HepG2 (cell line): Measurements from ENCODE around the gene TRERF1. TPM values are rescaled to one million over a fixed set of nuclear protein-coding genes. Genes with fewer than 3 reads are reported as not detected.

Experiments used
- ATAC-seq: fragments of 200-7000 bp; cut with Tn5 transposase; 3 replicates; pipeline ENCODE4 v1.9.1; 2020; ENCODE audit warnings: mild to moderate bottlenecking, moderate library complexity
- BruUV-seq: library from RNA; stranded (reverse); fragments of 400-500 nt; replicated peaks from 2 replicates; lab custom pipeline; 2021; lab: Mats Ljungman, UMichigan
- CTCF ChIA-PET: fragments of 300-600 bp; formaldehyde crosslinking; extraction: SDS; loops from one replicate; lab custom pipeline; 2021; ENCODE audit warnings: low total read pairs, inconsistent platforms, low intra/inter-chr PET ratio; lab: Yijun Ruan, JAX
- POLR2A ChIA-PET: fragments of 350-600 bp; sonication (Branson Sonifier 250); formaldehyde crosslinking; loops from one replicate; lab custom pipeline; 2020; ENCODE audit warnings: antibody characterized with exemption, inconsistent platforms; lab: Yijun Ruan, JAX
- DNase-seq: peaks from one replicate; pipeline ENCODE4 v3.0.0-alpha.2; 2015; ENCODE audit warnings: low spot score
- FAIRE-seq: peaks from 3 replicates; lab custom pipeline; 2011; peaks lifted over from hg19 to GRCh38; lab: Jason Lieb, UNC
- H2AFZ ChIP-seq: one replicate; pipeline ENCODE4 v1.6.1; 2011; ENCODE audit warnings: low read length, inconsistent platforms
- H3K27ac ChIP-seq: fragments of 300-600 bp; 3 replicates; pipeline ENCODE4 v1.8.0; 2011; ENCODE audit warnings: mixed run types, mild to moderate bottlenecking, mixed read lengths, low read length, inconsistent platforms; ENCODE audit not compliant: insufficient read depth; ENCODE audit errors: extremely low read length
- H3K27me3 ChIP-seq, 2 experiments: fragments of 200-600 bp in 1 of 2; 2 replicates in 1 of 2; 3 replicates in 1 of 2; pipeline versions ENCODE4 v1.6.0 to v1.8.0; 2011; ENCODE audit warnings: low read length in 2 of 2, mild to moderate bottlenecking in 2 of 2, moderate library complexity in 2 of 2, inconsistent platforms in 1 of 2; ENCODE audit not compliant: insufficient read depth in 2 of 2, control insufficient read depth in 1 of 2
- H3K36me3 ChIP-seq, 2 experiments: fragments of 200-600 bp in 1 of 2; replicated peaks in 1 of 2; 2 replicates in 1 of 2; 3 replicates in 1 of 2; pipeline versions ENCODE4 v1.5.1 to v1.8.0; 2011; ENCODE audit warnings: low read length in 2 of 2, inconsistent platforms in 1 of 2; ENCODE audit not compliant: insufficient read depth in 2 of 2, control insufficient read depth in 1 of 2
- H3K4me1 ChIP-seq: 2 replicates; pipeline ENCODE4 v1.5.1; 2012; ENCODE audit warnings: low read length, inconsistent platforms; ENCODE audit not compliant: insufficient read depth
- H3K4me2 ChIP-seq: 2 replicates; pipeline ENCODE4 v1.6.0; 2011; ENCODE audit warnings: low read depth, low read length, inconsistent platforms
- H3K4me3 ChIP-seq, 3 experiments: fragments of 200-600 bp in 1 of 3; sonication (generic), shearing (Covaris generic) in 1 of 3; replicated peaks in 1 of 3; 2 replicates each; pipeline ENCODE4 v1.5.1; 2011 to 2016; ENCODE audit warnings: low read length in 3 of 3, inconsistent platforms in 2 of 3, low read depth in 2 of 3, mild to moderate bottlenecking in 2 of 3, control low read depth in 1 of 3, mixed read lengths in 1 of 3; ENCODE audit not compliant: insufficient read depth in 1 of 3
- H3K79me2 ChIP-seq: one replicate; pipeline ENCODE4 v1.6.1; 2011; ENCODE audit warnings: low read length, inconsistent platforms; ENCODE audit not compliant: insufficient read depth
- H3K9ac ChIP-seq: 2 replicates; pipeline ENCODE4 v1.6.0; 2011; ENCODE audit warnings: mild to moderate bottlenecking, low read depth, low read length, inconsistent platforms; ENCODE audit not compliant: insufficient read depth
- H3K9me3 ChIP-seq: 2 replicates; pipeline ENCODE4 v1.5.1; 2012; ENCODE audit warnings: mild to moderate bottlenecking, low read length
- H4K20me1 ChIP-seq: 2 replicates; pipeline ENCODE4 v1.6.0; 2011; ENCODE audit warnings: inconsistent platforms, mild to moderate bottlenecking, low read length, moderate library complexity; ENCODE audit not compliant: insufficient read depth
- GMEB2 ChIP-seq: IDR thresholded peaks from 2 replicates; pipeline ENCODE4 v1.6.1; 2016; ENCODE audit warnings: missing biosample characterization, missing genetic modification reagents, low read depth
- IRX3 ChIP-seq: sonication (generic); formaldehyde crosslinking; IDR thresholded peaks from 2 replicates; pipeline ENCODE4 v1.8.1; 2023; ENCODE audit warnings: mild to moderate bottlenecking, low read depth, missing genetic modification reagents, borderline replicate concordance
- JUNB ChIP-seq: sonication (generic); formaldehyde crosslinking; IDR thresholded peaks from 2 replicates; pipeline ENCODE4 v1.8.0; 2022; ENCODE audit warnings: missing genetic modification reagents, mild to moderate bottlenecking, borderline replicate concordance
- SRSF4 ChIP-seq: fragments of 200-400 bp; formaldehyde crosslinking; IDR thresholded peaks from one replicate; pipeline ENCODE4 v1.6.1; 2018; ENCODE audit warnings: mild to moderate bottlenecking, low read depth, low read length, moderate library complexity; ENCODE audit not compliant: poor library complexity, severe bottlenecking
- ZMYM3 ChIP-seq: sonication (generic); formaldehyde crosslinking; IDR thresholded peaks from 2 replicates; pipeline ENCODE4 v1.5.1; 2020; ENCODE audit warnings: mild to moderate bottlenecking, missing genetic modification reagents
- ZNF552 ChIP-seq: sonication (generic); formaldehyde crosslinking; IDR thresholded peaks from 2 replicates; pipeline ENCODE4 v1.9.0; 2022; ENCODE audit warnings: missing genetic modification reagents, mild to moderate bottlenecking, borderline replicate concordance
- ZNF780A ChIP-seq: sonication (generic); formaldehyde crosslinking; IDR thresholded peaks from 2 replicates; pipeline ENCODE4 v1.8.0; 2022; ENCODE audit warnings: mild to moderate bottlenecking, missing genetic modification reagents, moderate library complexity
- WGBS: methylation state at CpG from one replicate; pipeline ENCODE4 v1.1.6; 2017; ENCODE audit warnings: low lambda C conversion rate; 5-methylcytosine and 5-hydroxymethylcytosine counted together
- in situ Hi-C: cut with HindIII; loops from 2 replicates; pipeline ENCODE4 v1.10.0; 2017; ENCODE audit warnings: low pct_unique_long_range_greater_than_20kb; ENCODE audit not compliant: extremely low pct_ligation_motif_present
- intact Hi-C: fragments of 100-400 bp; cut with micrococcal nuclease; formaldehyde crosslinking; loops from one replicate; pipeline ENCODE4 v1.10.0; 2022; ENCODE audit not compliant: unreplicated experiment
- polyA plus RNA-seq, 8 experiments: library from polyadenylated mRNA; depleted of rRNA in 3 of 8; stranded (reverse) in 7 of 8; unstranded in 1 of 8; fragments of >200 nt; fragmentation: Illumina TruSeq in 4 of 8; extraction: Trizol in 4 of 8; gene quantifications; 2 replicates each; pipeline versions ENCODE4 v1.2.1 to v1.2.3, GENCODE V29; 2011 to 2016; ENCODE audit warnings: low read depth in 4 of 8, missing spikeins in 1 of 8, mixed read lengths in 1 of 8; ENCODE audit not compliant: insufficient read depth in 1 of 8
- total RNA-seq, 5 experiments: library from RNA; depleted of rRNA; stranded (reverse); fragments of >200 nt; fragmentation: Illumina TruSeq; extraction: Trizol; gene quantifications; 2 replicates each; pipeline ENCODE4 v1.2.3, GENCODE V29; 2016; ENCODE audit warnings: low read depth in 1 of 5

The TRERF1 gene
- total and polyA plus RNA-seq, 2 of the 13 experiments (the other 11 are each of a cell fraction or from before 2014, with no cell fraction given): 0.02 TPM; not detected in 1

DNA sequence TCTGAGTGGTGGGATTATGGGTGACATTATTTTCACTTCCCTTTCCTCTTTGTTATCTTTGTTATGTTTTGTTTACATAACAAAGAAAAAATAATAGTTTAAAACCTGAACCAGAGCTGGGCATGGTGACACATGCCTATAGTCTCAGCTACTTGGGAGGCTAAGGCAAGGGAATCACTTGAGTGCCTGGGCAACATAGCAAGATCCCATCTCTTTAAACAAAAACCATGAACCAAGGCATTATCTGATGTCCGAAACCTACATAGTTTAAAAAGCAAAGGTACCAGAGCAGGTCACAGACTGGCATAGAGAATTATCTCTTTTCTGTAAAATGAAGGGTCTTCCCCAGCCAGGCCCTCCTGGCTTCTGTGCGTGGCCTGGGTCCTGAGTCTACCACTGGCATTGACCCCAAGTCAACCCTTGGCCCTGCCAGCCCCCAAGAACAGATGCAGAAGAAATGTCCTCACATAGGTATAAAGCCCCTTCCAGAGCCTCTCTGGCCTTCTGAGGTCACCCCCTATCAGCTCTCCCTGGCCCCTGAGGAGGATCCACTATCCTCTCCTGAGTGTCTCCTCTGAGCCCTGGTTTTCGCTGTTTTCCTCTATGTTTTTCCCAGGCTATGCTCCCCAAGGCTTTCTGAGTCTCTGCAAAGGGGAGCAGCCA is 81.3 kb downstream of the TRERF1 start:
- no peak for ATAC-seq
- no peak for TF ChIP-seq GMEB2 (CRISPR knock-in tag)
- TF ChIP-seq JUNB: no peak
- no peak for TF ChIP-seq SRSF4
- TF ChIP-seq ZNF780A (CRISPR knock-in tag): no peak
- TF ChIP-seq ZNF552: no peak
- TF ChIP-seq IRX3 (CRISPR knock-in tag): no peak
- TF ChIP-seq ZMYM3 (CRISPR knock-in tag): no peak
- no peaks in the 10 kb centered on the region for H3K36me3 ChIP-seq
- CTCF ChIA-PET: no interaction called here
- DNase-seq: no peak
- WGBS: 45% methylated on average over 3 of the region's 3 CpGs
- POLR2A ChIA-PET: no interaction called here
- H3K27ac ChIP-seq: no peak overlapping the region
- BruUV-seq: no TSS peak
- no peak for FAIRE-seq
- no peaks in the 10 kb centered on the region for H3K9me3 ChIP-seq
- no peak overlapping the region for H3K4me3 ChIP-seq
- peaks cover 2 to 30% of the 10 kb centered on the region in 2 experiments; a peak in 3 of 5 replicates for H3K27me3 ChIP-seq
- H3K4me1 ChIP-seq: no peaks in the 10 kb centered on the region
- H2AFZ ChIP-seq: no peak overlapping the region
- no peak overlapping the region for H3K4me2 ChIP-seq
- intact Hi-C loops: no loop called here
- no peaks in the 10 kb centered on the region for H3K79me2 ChIP-seq
- H4K20me1 ChIP-seq: no peaks in the 10 kb centered on the region
- H3K9ac ChIP-seq: no peak overlapping the region
- in situ Hi-C loops: no loop called here
